SK-N-SH treated with all-trans-retinoic acid at 6 μM for 48 hours (cell line): ENCODE results near the gene SMG5.

Source experiments
- ATAC-seq: fragments of 200-7000 bp; cut with Tn5 transposase; 3 replicates; pipeline ENCODE4 v1.9.1; 2020; ENCODE audit warnings: mild to moderate bottlenecking, moderate library complexity
- ARNTL ChIP-seq: fragments of 450-650 bp; formaldehyde crosslinking; IDR thresholded peaks from 2 replicates; pipeline ENCODE4 v1.5.0; 2020; ENCODE audit warnings: low read depth, mild to moderate bottlenecking, moderate library complexity, borderline replicate concordance
- CREB5 ChIP-seq: fragments of 250-450 bp; sonication (Bioruptor Pico); IDR thresholded peaks from 2 replicates; pipeline ENCODE4 v1.5.1; 2020; ENCODE audit warnings: low read depth, mild to moderate bottlenecking, moderate library complexity
- CSDC2 ChIP-seq: fragments of 250-450 bp; sonication (Bioruptor Pico); IDR thresholded peaks from 2 replicates; pipeline ENCODE4 v1.5.0; 2020; ENCODE audit warnings: mild to moderate bottlenecking, moderate library complexity
- CSRNP3 ChIP-seq: fragments of 250-450 bp; sonication (Bioruptor Pico); IDR thresholded peaks from 2 replicates; pipeline ENCODE4 v1.5.1; 2021; ENCODE audit warnings: mild to moderate bottlenecking, moderate library complexity
- ESRRG ChIP-seq: fragments of 250-450 bp; sonication (Bioruptor Pico); IDR thresholded peaks from 2 replicates; pipeline ENCODE4 v1.6.1; 2021; ENCODE audit warnings: mild to moderate bottlenecking
- GLIS3 ChIP-seq: fragments of 250-450 bp; sonication (Bioruptor Pico); IDR thresholded peaks from 2 replicates; pipeline ENCODE4 v1.5.0; 2020; ENCODE audit warnings: mild to moderate bottlenecking, moderate library complexity
- ISL1 ChIP-seq: fragments of 250-450 bp; sonication (Bioruptor Pico); IDR thresholded peaks from 2 replicates; pipeline ENCODE4 v2.1.2; 2022; ENCODE audit warnings: mild to moderate bottlenecking, moderate library complexity
- OSR1 ChIP-seq: fragments of 250-450 bp; sonication (Bioruptor Pico); IDR thresholded peaks from 2 replicates; pipeline ENCODE4 v1.8.0; 2022; ENCODE audit warnings: moderate library complexity, mild to moderate bottlenecking, inconsistent platforms
- PATZ1 ChIP-seq: fragments of 250-450 bp; sonication (Bioruptor Pico); IDR thresholded peaks from 2 replicates; pipeline ENCODE4 v1.8.0; 2020; ENCODE audit warnings: mild to moderate bottlenecking, moderate library complexity, borderline replicate concordance
- PPARA ChIP-seq: fragments of 250-450 bp; sonication (Bioruptor Pico); IDR thresholded peaks from 2 replicates; pipeline ENCODE4 v1.5.0; 2020; ENCODE audit warnings: mild to moderate bottlenecking, borderline replicate concordance
- RARB ChIP-seq: fragments of 250-450 bp; sonication (Bioruptor Pico); IDR thresholded peaks from 2 replicates; pipeline ENCODE4 v1.8.0; 2021; ENCODE audit warnings: mild to moderate bottlenecking, moderate library complexity
- TCF4 ChIP-seq: fragments of 250-450 bp; sonication (Bioruptor Pico); IDR thresholded peaks from 2 replicates; pipeline ENCODE4 v1.8.0; 2021; ENCODE audit warnings: mild to moderate bottlenecking, moderate library complexity, borderline replicate concordance
- TOX ChIP-seq: fragments of 250-450 bp; sonication (Bioruptor Pico); IDR thresholded peaks from 2 replicates; pipeline ENCODE4 v1.8.0; 2021; ENCODE audit warnings: mild to moderate bottlenecking, moderate library complexity, borderline replicate concordance
- ZC3H10 ChIP-seq: fragments of 250-450 bp; sonication (Bioruptor Pico); IDR thresholded peaks from 2 replicates; pipeline ENCODE4 v1.5.1; 2021; ENCODE audit warnings: mild to moderate bottlenecking, moderate library complexity
- ZFP3 ChIP-seq: fragments of 250-450 bp; sonication (Bioruptor Pico); IDR thresholded peaks from 2 replicates; pipeline ENCODE4 v1.5.0; 2020; ENCODE audit warnings: mild to moderate bottlenecking, moderate library complexity
- ZFP30 ChIP-seq: fragments of 450-650 bp; formaldehyde crosslinking; IDR thresholded peaks from 2 replicates; pipeline ENCODE4 v1.5.0; 2022; ENCODE audit warnings: mild to moderate bottlenecking, moderate library complexity
- ZNF8 ChIP-seq: fragments of 450-650 bp; formaldehyde crosslinking; IDR thresholded peaks from 2 replicates; pipeline ENCODE4 v1.5.0; 2020; ENCODE audit warnings: mild to moderate bottlenecking, moderate library complexity
- TF ChIP-seq, protein P1 (sequence below): fragments of 250-450 bp; sonication (Bioruptor Pico); IDR thresholded peaks from 2 replicates; pipeline ENCODE4 v1.5.0; 2020; ENCODE audit warnings: mild to moderate bottlenecking, moderate library complexity

Gene SMG5

DNA sequence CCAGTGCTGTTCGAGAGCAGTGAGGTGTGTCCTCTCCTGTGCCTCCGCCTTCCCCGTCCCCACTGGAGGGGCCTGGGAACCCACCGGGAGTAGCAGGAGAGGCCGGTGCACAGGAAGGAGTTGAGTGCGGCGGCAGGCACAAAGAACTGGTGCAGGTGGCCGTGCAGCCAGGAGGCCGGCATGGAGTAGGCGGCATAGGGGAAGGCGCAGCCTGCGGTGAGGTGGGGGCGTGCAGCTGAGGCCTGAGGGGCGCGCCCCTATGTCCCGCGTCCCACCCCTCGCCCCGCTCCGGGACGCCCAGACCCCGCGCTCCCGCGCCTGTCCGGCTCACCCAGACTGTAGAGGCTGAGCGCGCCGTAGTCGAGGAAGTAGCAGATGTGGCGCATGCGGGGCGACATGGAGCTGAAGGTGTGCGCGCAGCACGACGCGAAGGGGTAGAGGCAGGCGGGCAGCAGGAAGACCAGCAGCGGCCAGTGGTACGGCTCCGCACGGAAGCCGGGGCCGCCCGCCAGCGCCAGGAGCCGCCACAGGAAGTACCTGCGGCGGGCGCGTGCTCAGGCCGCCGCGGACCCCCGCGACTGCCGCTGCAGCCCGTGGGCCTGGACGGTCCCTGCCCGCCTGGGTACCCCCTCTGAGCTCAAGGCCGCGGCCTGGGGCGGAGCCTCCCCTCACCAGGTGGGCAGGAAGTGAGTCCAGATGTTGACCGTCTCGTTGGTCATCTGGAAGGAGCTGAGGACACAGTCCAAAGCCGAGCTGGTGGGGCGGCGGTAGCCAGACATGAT is 37.0 kb downstream of the SMG5 start:
- TF ChIP-seq ARNTL (CRISPR knock-in tag) = no peak
- no peak for TF ChIP-seq ESRRG (CRISPR knock-in tag)
- TF ChIP-seq ZC3H10 (CRISPR knock-in tag) = no peak
- TF ChIP-seq PPARA (CRISPR knock-in tag) = no peak
- no peak for TF ChIP-seq OSR1 (CRISPR knock-in tag)
- TF ChIP-seq, protein P1, sequence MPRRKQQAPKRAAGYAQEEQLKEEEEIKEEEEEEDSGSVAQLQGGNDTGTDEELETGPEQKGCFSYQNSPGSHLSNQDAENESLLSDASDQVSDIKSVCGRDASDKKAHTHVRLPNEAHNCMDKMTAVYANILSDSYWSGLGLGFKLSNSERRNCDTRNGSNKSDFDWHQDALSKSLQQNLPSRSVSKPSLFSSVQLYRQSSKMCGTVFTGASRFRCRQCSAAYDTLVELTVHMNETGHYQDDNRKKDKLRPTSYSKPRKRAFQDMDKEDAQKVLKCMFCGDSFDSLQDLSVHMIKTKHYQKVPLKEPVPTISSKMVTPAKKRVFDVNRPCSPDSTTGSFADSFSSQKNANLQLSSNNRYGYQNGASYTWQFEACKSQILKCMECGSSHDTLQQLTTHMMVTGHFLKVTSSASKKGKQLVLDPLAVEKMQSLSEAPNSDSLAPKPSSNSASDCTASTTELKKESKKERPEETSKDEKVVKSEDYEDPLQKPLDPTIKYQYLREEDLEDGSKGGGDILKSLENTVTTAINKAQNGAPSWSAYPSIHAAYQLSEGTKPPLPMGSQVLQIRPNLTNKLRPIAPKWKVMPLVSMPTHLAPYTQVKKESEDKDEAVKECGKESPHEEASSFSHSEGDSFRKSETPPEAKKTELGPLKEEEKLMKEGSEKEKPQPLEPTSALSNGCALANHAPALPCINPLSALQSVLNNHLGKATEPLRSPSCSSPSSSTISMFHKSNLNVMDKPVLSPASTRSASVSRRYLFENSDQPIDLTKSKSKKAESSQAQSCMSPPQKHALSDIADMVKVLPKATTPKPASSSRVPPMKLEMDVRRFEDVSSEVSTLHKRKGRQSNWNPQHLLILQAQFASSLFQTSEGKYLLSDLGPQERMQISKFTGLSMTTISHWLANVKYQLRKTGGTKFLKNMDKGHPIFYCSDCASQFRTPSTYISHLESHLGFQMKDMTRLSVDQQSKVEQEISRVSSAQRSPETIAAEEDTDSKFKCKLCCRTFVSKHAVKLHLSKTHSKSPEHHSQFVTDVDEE (CRISPR knock-in tag) = no peak
- TF ChIP-seq RARB = no peak
- TF ChIP-seq, all 23 proteins: peak for 0
- ATAC-seq = no peak

DNA sequence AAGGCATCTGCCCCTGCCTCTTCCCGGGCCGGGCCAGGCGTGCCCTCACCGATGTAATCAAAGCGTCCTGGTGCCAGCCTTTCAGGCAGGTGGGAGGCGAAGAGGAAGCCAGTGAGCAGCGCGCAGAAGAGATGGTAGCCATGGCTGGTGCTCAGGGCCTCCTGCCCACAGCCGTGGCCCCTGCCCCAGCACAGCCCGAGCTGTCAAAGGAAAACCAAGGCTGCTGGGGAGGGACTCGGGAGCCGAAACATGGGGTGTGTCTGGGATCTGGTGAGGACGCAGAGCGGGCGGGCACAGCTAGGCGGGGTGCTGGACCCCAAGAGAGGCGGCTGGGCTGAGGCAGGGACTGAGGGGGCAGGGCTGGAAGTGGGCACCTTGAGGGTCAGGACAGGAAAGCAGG is 37.9 kb downstream of the SMG5 start:
- ATAC-seq = no peak
- TF ChIP-seq OSR1 (CRISPR knock-in tag) = no peak
- TF ChIP-seq PPARA (CRISPR knock-in tag) = no peak
- TF ChIP-seq ZC3H10 (CRISPR knock-in tag) = no peak
- no peak for TF ChIP-seq TCF4
- TF ChIP-seq TOX (CRISPR knock-in tag) = no peak
- no peak for TF ChIP-seq GLIS3
- TF ChIP-seq CSRNP3 = no peak
- TF ChIP-seq CSDC2 (CRISPR knock-in tag) = no peak

GRCh38 chr1:156244126-156244525 is 38.5 kb downstream of the SMG5 start:
- ATAC-seq = no peak
- no peak for TF ChIP-seq PATZ1
- TF ChIP-seq ISL1 = no peak
- TF ChIP-seq ZFP30 (CRISPR knock-in tag) = no peak
- TF ChIP-seq ESRRG (CRISPR knock-in tag) = no peak
- no peak for TF ChIP-seq CREB5 (CRISPR knock-in tag)
- no peak for TF ChIP-seq TOX (CRISPR knock-in tag)
- TF ChIP-seq PPARA (CRISPR knock-in tag) = no peak

GRCh38 chr1:156242738-156243137 is 39.9 kb downstream of the SMG5 start:
- no peak; the same call in 2 of the 3 replicates for ATAC-seq
- TF ChIP-seq ZNF8 = no peak
- no peak for TF ChIP-seq TCF4
- TF ChIP-seq ESRRG (CRISPR knock-in tag) = no peak
- TF ChIP-seq ARNTL (CRISPR knock-in tag) = no peak
- no peak for TF ChIP-seq ZFP3 (CRISPR knock-in tag)
- TF ChIP-seq CREB5 (CRISPR knock-in tag) = no peak
